Measurements from ENCODE around the gene FNDC3A. TPM values are rescaled to one million over a fixed set of nuclear protein-coding genes. Genes with fewer than 3 reads are reported as not detected.
A peak's percentile ranks its signal among the peaks of the same experiment; 100 is the strongest.
"Not testable (repeated sequence)": the region's sequence is repeated elsewhere in the genome, so short reads cannot be mapped to it uniquely, and the experiment has no call there.

The FNDC3A gene
- total RNA-seq, 2 donors from 2014 or later, result 23.8 to 38.2 TPM

GRCh38 chr13:49110122-49110912 lies 134.6 kb downstream of the FNDC3A start:
- Mint-ChIP-seq H3K27ac (peak overlapping the region; percentile 92), H3K9me3 (no peaks in the 10 kb centered on the region), H3K36me3 (ENCODE audit: low read depth) (peaks cover 16% of the 10 kb centered on the region), H3K27me3 (no peaks in the 10 kb centered on the region), H3K4me3 (peak overlapping the region; percentile 88), H3K4me1 (peaks cover 17% of the 10 kb centered on the region)
- peak; percentile 91 for ATAC-seq (replicated peaks)

GRCh38 chr13:49110913-49111170 lies 135.1 kb downstream of the FNDC3A start:
- Mint-ChIP-seq H3K27me3 (no peaks in the 10 kb centered on the region), H3K27ac (no peak overlapping the region), H3K4me1 (peaks cover 17% of the 10 kb centered on the region), H3K4me3 (peak overlapping the region; percentile 88), H3K9me3 (no peaks in the 10 kb centered on the region), H3K36me3 (ENCODE audit: low read depth) (peaks cover 21% of the 10 kb centered on the region)
- ATAC-seq (replicated peaks), result no peak

DNA sequence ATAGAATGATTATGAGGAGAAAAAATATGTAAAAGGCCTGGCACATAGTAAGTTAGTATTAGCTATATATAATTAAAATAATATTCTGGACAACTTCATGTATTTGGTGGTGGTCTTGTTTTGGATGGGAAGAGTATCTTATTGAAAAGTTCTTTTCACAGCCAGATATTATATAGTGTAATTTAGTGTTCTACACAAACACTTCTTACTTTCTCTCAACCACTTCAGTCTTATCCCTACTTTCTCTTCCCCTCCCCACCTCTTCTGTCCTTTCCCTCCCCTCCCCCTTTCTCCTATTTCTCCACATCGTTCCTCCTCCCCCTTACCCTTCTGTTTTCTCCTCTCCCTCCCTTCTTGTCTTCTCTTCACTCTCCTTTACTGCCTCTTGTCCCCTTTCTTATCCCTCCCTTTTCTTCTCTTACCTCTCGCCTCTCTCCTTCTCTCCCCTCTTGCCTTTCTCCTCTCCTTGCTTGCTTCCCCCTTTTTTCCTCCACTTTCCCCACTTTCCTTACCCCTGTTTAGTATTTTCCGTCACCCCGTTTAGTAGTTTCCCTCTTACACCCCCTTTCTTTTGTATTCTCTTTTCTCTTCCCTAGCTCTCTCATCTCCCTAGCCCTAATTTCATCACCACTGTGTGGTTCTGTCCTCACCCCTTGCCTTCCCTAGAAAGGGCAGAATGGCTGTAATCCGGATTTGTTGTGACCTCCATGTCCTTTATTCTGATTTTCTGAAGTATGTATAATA lies 137.2 kb downstream of the FNDC3A start:
- ATAC-seq (replicated peaks), result no peak
- Mint-ChIP-seq H3K27me3 (no peaks in the 10 kb centered on the region), H3K36me3 (ENCODE audit: low read depth) (peaks cover 42% of the 10 kb centered on the region), H3K27ac (peak overlapping the region; percentile 64), H3K4me3 (peak overlapping the region; percentile 63), H3K4me1 (peaks cover 17% of the 10 kb centered on the region), H3K9me3 (no peaks in the 10 kb centered on the region)

DNA sequence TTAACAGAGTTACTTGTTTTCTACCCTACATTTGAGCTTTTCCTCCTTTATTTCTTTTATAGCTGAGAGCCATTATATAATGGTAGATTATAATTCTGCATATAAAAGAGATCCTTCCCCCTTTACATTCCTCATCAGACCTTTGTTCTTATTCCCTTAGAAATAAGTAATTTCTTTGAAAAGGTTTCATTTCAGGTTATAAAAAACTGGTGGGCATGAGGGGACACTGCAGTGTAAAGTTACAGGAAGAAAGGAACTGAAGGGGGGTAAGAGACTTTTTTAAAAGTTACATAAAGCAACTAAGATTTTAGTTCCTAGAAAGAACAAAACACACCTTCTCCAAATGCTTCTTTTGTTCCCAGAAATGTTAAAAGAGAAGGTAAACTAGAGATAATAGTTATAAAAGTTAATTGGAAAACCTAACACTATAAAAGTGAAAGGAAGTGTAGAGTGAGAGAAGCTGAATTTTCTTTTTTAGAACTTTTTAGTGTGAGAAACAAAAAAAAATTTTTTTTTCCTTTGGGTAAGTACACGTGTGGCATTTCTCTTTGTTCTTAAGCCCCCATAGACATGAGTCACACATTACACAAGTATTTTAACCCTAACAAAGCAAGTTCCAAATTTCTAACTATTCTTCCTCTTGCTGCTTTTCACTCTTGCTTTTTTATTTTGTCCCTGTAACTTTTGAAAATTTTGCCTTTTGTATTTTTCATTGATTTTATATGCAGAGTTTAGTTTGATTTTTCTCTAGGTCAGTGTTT lies 138.0 kb downstream of the FNDC3A start:
- H3K27ac Mint-ChIP-seq, result peak overlapping the region; percentile 64
- H3K27me3 Mint-ChIP-seq, result no peaks in the 10 kb centered on the region
- peaks cover 17% of the 10 kb centered on the region for H3K4me1 Mint-ChIP-seq
- H3K4me3 Mint-ChIP-seq, result peak overlapping the region; percentile 63
- no peak for ATAC-seq (replicated peaks)
- no peaks in the 10 kb centered on the region for H3K9me3 Mint-ChIP-seq
- peaks cover 50% of the 10 kb centered on the region for H3K36me3 Mint-ChIP-seq (ENCODE audit: low read depth)

DNA sequence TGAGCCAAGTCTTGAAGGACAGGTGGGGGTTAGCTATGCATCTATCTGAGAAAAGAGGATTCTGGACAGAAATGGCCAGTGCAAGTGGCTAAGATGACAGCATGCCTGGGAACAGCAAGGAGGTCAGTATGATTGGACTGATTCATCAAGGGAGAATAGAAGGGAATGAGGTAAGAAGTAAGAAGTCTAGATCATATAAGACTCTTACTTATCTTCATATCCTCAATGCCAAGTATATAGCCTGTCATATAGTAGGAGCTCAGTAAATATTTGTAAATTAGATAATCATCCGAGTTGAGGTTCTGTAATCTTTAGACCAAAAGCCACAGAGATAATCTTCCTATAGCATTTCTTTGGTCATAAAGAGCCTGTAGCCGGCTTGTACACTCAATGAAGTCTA lies 141.2 kb downstream of the FNDC3A start:
- H3K4me1 Mint-ChIP-seq, result peaks cover 26% of the 10 kb centered on the region
- H3K9me3 Mint-ChIP-seq, result no peaks in the 10 kb centered on the region
- no peak overlapping the region for H3K27ac Mint-ChIP-seq
- ATAC-seq (replicated peaks), result no peak
- no peak overlapping the region for H3K4me3 Mint-ChIP-seq
- peaks cover 72% of the 10 kb centered on the region for H3K36me3 Mint-ChIP-seq (ENCODE audit: low read depth)
- no peaks in the 10 kb centered on the region for H3K27me3 Mint-ChIP-seq

- not testable (repeated sequence) for H3K9me3 Mint-ChIP-seq; ATAC-seq (replicated peaks); H3K27me3 Mint-ChIP-seq; H3K27ac Mint-ChIP-seq; H3K4me3 Mint-ChIP-seq
- Mint-ChIP-seq H3K4me1 (peaks cover 15% of the 10 kb centered on the region), H3K36me3 (ENCODE audit: low read depth) (peaks cover 72% of the 10 kb centered on the region)
Measured at GRCh38 chr13:49118455-49118854, 142.7 kb downstream of the FNDC3A start.

GRCh38 chr13:49124693-49125304 lies 149.1 kb downstream of the FNDC3A start:
- Mint-ChIP-seq H3K27me3 (no peaks in the 10 kb centered on the region), H3K9me3 (no peaks in the 10 kb centered on the region), H3K36me3 (ENCODE audit: low read depth) (peaks cover 19% of the 10 kb centered on the region), H3K27ac (peak overlapping the region; percentile 55), H3K4me3 (no peak overlapping the region), H3K4me1 (peaks cover 21% of the 10 kb centered on the region)
- ATAC-seq (replicated peaks), result no peak

DNA sequence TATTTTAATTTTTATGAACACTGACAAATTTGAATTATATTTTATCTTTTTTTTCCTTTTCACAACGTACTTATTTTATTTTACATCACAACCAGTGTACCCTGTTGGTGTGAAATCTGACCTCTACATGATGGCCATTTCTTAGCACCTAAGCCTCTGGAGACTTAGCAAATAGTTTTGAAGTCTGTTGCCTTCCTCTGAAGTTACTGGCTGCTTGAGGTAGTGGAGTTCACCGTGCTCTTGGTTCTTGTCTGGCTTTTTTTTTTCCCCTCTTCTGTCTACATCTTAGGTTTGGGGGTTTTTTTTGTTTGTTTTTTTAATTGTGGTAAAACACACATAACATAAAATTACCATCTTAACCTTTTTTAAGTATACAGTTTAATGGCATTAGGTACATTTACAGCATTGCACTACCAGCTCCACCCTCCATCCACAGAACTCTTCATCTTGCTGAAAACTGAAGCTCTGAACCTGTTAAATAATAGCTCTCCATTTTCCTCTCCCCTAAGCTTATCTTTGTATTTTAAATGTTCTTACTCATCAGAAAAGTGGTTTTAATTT lies 150.3 kb downstream of the FNDC3A start:
- Mint-ChIP-seq H3K4me3 (no peak overlapping the region), H3K9me3 (no peaks in the 10 kb centered on the region), H3K27me3 (no peaks in the 10 kb centered on the region), H3K4me1 (peaks cover 18% of the 10 kb centered on the region), H3K36me3 (ENCODE audit: low read depth) (peaks cover 22% of the 10 kb centered on the region), H3K27ac (no peak overlapping the region)
- ATAC-seq (replicated peaks), result no peak

- Mint-ChIP-seq H3K9me3 (no peaks in the 10 kb centered on the region), H3K4me1 (peaks cover 19% of the 10 kb centered on the region), H3K4me3 (no peak overlapping the region), H3K27ac (no peak overlapping the region), H3K36me3 (ENCODE audit: low read depth) (peaks cover 74% of the 10 kb centered on the region), H3K27me3 (no peaks in the 10 kb centered on the region)
- ATAC-seq (replicated peaks), result no peak
Measured at GRCh38 chr13:49132479-49133002, 156.8 kb downstream of the FNDC3A start.

DNA sequence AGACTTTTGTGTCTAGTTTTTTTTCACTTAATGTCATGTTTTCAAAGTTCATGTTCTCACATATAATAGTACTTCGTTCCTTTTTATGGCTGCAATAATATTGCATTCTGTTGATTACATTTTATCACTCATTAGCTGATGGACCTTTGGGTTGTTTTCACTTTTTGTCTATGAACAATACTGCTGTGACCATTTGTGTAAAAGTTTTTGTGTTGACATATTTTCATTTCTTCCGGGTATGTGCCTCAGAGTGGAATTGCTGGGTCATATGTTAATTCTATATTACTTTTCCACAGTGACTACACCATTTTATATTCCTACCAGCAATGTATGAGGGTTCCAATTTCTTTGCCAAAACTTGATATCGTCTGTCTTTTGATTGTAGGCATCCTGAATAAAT lies 158.6 kb downstream of the FNDC3A start:
- ATAC-seq (replicated peaks), result no peak
- no peaks in the 10 kb centered on the region for H3K27me3 Mint-ChIP-seq
- peaks cover 91% of the 10 kb centered on the region for H3K36me3 Mint-ChIP-seq (ENCODE audit: low read depth)
- no peak overlapping the region for H3K27ac Mint-ChIP-seq
- peaks cover 24% of the 10 kb centered on the region for H3K4me1 Mint-ChIP-seq
- H3K9me3 Mint-ChIP-seq, result no peaks in the 10 kb centered on the region
- H3K4me3 Mint-ChIP-seq, result no peak overlapping the region

DNA sequence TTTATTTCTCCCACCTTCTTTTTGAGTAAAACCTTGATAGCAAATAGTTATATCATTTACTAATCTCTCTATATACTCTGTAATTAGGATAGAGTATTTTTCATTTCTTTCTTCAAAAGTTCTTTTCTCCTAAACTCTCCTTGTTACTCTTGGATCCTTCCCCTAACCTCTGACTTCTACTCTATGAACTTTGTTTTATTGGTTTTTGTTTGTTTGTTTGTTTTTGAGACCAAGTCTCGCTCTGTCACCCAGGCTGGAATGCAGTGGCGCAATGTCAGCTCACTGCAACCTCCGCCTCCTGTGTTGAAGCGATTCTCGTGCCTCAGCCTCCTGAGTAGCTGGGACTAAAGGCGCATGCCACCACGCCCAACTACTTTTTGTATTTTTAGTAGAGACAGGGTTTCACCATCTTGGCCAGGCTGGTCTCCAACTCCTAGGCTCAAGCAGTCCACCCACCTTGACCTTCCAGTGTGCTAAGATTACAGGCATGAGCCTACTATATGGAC lies 161.5 kb downstream of the FNDC3A start:
- peaks cover 99% of the 10 kb centered on the region for H3K36me3 Mint-ChIP-seq (ENCODE audit: low read depth)
- ATAC-seq (replicated peaks); H3K27me3 Mint-ChIP-seq: not testable (repeated sequence)

GRCh38 chr13:49140910-49141611 lies 165.3 kb downstream of the FNDC3A start:
- no peaks in the 10 kb centered on the region for H3K27me3 Mint-ChIP-seq
- peak overlapping the region; percentile 39 for H3K27ac Mint-ChIP-seq
- H3K4me1 Mint-ChIP-seq, result peaks cover 26% of the 10 kb centered on the region
- H3K9me3 Mint-ChIP-seq, result no peaks in the 10 kb centered on the region
- H3K4me3 Mint-ChIP-seq, result peak overlapping the region; percentile 26
- ATAC-seq (replicated peaks), result peak; percentile 83
- H3K36me3 Mint-ChIP-seq (ENCODE audit: low read depth), result peaks cover 93% of the 10 kb centered on the region

More for the DNA sequence above, 161.5 kb downstream of the FNDC3A start:
- H3K9me3 Mint-ChIP-seq, H3K27ac Mint-ChIP-seq, H3K4me3 Mint-ChIP-seq: not testable (repeated sequence)
- H3K4me1 Mint-ChIP-seq, result peaks cover 29% of the 10 kb centered on the region

GRCh38 chr13:49146950-49147355 lies 171.2 kb downstream of the FNDC3A start:
- Mint-ChIP-seq H3K27me3 (no peaks in the 10 kb centered on the region), H3K36me3 (ENCODE audit: low read depth) (peaks cover 93% of the 10 kb centered on the region), H3K27ac (peak overlapping the region; percentile 86), H3K4me3 (peak overlapping the region; percentile 75), H3K9me3 (peaks cover 10% of the 10 kb centered on the region), H3K4me1 (peaks cover 27% of the 10 kb centered on the region)
- no peak for ATAC-seq (replicated peaks)
